ENCODE data around the gene DNAJC27. TPM values are rescaled to one million over a fixed set of nuclear protein-coding genes. Genes with fewer than 3 reads are reported as not detected.

Gene DNAJC27
- total RNA-seq, 1 experiment from 2014 or later, result 5.1 TPM

GRCh38 chr2:24959761-24960160 lies 12.0 kb downstream of the DNAJC27 start:
- no peaks in the 10 kb centered on the region for H3K79me2 ChIP-seq (ENCODE audit: low read depth)
- CTCF ChIA-PET, result no interaction called here
- no peak overlapping the region for H3K4me3 ChIP-seq
- H3K36me3 ChIP-seq (ENCODE audit: low read depth), result peaks cover 26% of the 10 kb centered on the region; the same call in 1 of the 2 replicates
- no peaks in the 10 kb centered on the region for H3K27me3 ChIP-seq (ENCODE audit: insufficient read depth, low read depth)
- TF ChIP-seq CTCF (conservative IDR thresholded peaks at IDR 0.05) (no peak), EZH2 (IDR thresholded peaks at IDR 0.05; ENCODE audit: low read depth) (no peak)
- no peak overlapping the region for H3K4me2 ChIP-seq
- no peaks in the 10 kb centered on the region for H3F3A ChIP-seq (ENCODE audit: insufficient read depth, low read depth)
- POLR2A ChIA-PET (ENCODE audit: unreplicated experiment), result no interaction called here
- no peaks in the 10 kb centered on the region for H3K9me2 ChIP-seq (ENCODE audit: insufficient read depth)
- no peak overlapping the region for H3K27ac ChIP-seq
- no peaks in the 10 kb centered on the region for H3K4me1 ChIP-seq (replicated peaks; ENCODE audit: insufficient read depth)
- intact Hi-C loops (cut with micrococcal nuclease; ENCODE audit: unreplicated experiment), result no loop called here
- no peak for DNase-seq
- no TSS peak for BruUV-seq (replicated peaks)
- peaks cover 7% of the 10 kb centered on the region; the same call in 1 of the 2 replicates for H3K9me3 ChIP-seq (ENCODE audit: insufficient read depth, low read depth)
- no peaks in the 10 kb centered on the region for H4K20me1 ChIP-seq (ENCODE audit: insufficient read depth)
- H2AFZ ChIP-seq, result no peak overlapping the region

GRCh38 chr2:24958411-24958935 lies 13.3 kb downstream of the DNAJC27 start:
- ChIA-PET POLR2A (ENCODE audit: unreplicated experiment) (no interaction called here), CTCF (no interaction called here)
- intact Hi-C loops (cut with micrococcal nuclease; ENCODE audit: unreplicated experiment), result no loop called here
- Histone ChIP-seq H3K9me3 (ENCODE audit: insufficient read depth, low read depth) (peaks cover 8% of the 10 kb centered on the region; the same call in 1 of the 2 replicates), H3K4me3 (no peak overlapping the region), H3F3A (ENCODE audit: insufficient read depth, low read depth) (no peaks in the 10 kb centered on the region), H3K27me3 (ENCODE audit: insufficient read depth, low read depth) (no peaks in the 10 kb centered on the region), H2AFZ (no peak overlapping the region), H3K4me2 (no peak overlapping the region), H3K79me2 (ENCODE audit: low read depth) (no peaks in the 10 kb centered on the region), H3K4me1 (replicated peaks; ENCODE audit: insufficient read depth) (no peaks in the 10 kb centered on the region), H4K20me1 (ENCODE audit: insufficient read depth) (no peaks in the 10 kb centered on the region), H3K9me2 (ENCODE audit: insufficient read depth) (no peaks in the 10 kb centered on the region), H3K27ac (no peak overlapping the region), H3K36me3 (ENCODE audit: low read depth) (peaks cover 26% of the 10 kb centered on the region; the same call in 1 of the 2 replicates)
- no TSS peak for BruUV-seq (replicated peaks)
- no peak for DNase-seq
- TF ChIP-seq CTCF (conservative IDR thresholded peaks at IDR 0.05), result no peak
- no peak for TF ChIP-seq EZH2 (IDR thresholded peaks at IDR 0.05; ENCODE audit: low read depth)

GRCh38 chr2:24957976-24958375 lies 13.8 kb downstream of the DNAJC27 start:
- Histone ChIP-seq H2AFZ (no peak overlapping the region), H3K4me1 (replicated peaks; ENCODE audit: insufficient read depth) (no peaks in the 10 kb centered on the region), H3K36me3 (ENCODE audit: low read depth) (peaks cover 26% of the 10 kb centered on the region; the same call in 1 of the 2 replicates), H3F3A (ENCODE audit: insufficient read depth, low read depth) (no peaks in the 10 kb centered on the region), H3K4me3 (no peak overlapping the region), H3K4me2 (no peak overlapping the region), H3K79me2 (ENCODE audit: low read depth) (no peaks in the 10 kb centered on the region), H3K27ac (no peak overlapping the region), H3K9me3 (ENCODE audit: insufficient read depth, low read depth) (peaks cover 8% of the 10 kb centered on the region; the same call in 1 of the 2 replicates), H4K20me1 (ENCODE audit: insufficient read depth) (no peaks in the 10 kb centered on the region), H3K27me3 (ENCODE audit: insufficient read depth, low read depth) (no peaks in the 10 kb centered on the region), H3K9me2 (ENCODE audit: insufficient read depth) (no peaks in the 10 kb centered on the region)
- intact Hi-C loops (cut with micrococcal nuclease; ENCODE audit: unreplicated experiment), result no loop called here
- BruUV-seq (replicated peaks), result no TSS peak
- ChIA-PET CTCF (no interaction called here), POLR2A (ENCODE audit: unreplicated experiment) (no interaction called here)
- no peak for DNase-seq
- TF ChIP-seq CTCF (conservative IDR thresholded peaks at IDR 0.05) (no peak), EZH2 (IDR thresholded peaks at IDR 0.05; ENCODE audit: low read depth) (no peak)
